Middle frontal gyrus (tissue), 1 donor: ENCODE data around the gene TEX2.
A peak's percentile ranks its signal among the peaks of the same experiment; 100 is the strongest.

Experiments used
- DNase-seq: peaks from one replicate; pipeline ENCODE4 v3.0.0-alpha.2; 2015; ENCODE audit warnings: low spot score; ENCODE audit errors: extremely low spot score

TEX2 gene

DNA sequence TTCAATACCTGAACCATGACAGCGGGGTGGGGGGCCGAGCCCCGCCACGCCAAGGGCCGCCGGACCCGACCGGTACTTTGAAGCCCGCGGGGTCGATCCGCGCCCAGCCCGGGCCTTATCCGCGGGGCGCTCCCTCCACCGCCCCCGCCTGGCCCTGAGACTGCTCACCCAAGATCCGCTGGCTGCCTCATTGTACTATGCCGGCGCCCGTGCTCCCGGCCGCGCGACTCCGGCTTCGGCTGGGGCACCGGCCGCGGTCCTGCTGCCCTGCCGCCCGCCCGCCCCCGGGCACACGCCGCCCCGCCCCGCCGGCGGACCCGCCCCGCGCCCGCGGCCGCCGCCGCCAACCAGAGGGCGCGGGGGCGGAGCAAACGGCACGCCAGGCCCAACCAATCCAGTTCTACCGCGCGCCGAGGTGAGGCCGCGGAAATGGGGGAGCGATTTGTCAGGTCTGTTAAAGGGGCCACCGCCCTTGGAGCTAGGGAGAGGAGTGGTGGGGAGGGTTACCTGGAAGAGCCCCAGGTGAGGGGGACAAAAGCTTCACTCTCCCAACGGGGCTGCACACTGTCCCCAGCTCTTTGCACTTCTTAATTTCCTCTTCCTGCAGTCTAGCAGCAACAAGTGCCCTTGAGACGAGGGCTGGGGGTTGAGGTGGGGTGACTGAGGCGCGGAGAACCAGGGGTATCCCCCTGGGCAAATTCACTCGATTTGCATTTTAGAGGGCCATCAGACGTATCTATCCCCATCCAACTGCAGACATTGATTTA is at the start of gene TEX2:
Gene TEX2 (minus strand): TSS at position 261 of the 767 bp plus-strand sequence. CDS start 49,043 bp downstream, outside the sequence.
- DNase-seq: peak; percentile 87

- no peak for DNase-seq
These were observed 46.6 kb upstream of the TEX2 start for GRCh38 chr17:64309710-64310109.

GRCh38 chr17:64309021-64309420 is 46.0 kb upstream of the TEX2 start:
- DNase-seq: no peak

DNA sequence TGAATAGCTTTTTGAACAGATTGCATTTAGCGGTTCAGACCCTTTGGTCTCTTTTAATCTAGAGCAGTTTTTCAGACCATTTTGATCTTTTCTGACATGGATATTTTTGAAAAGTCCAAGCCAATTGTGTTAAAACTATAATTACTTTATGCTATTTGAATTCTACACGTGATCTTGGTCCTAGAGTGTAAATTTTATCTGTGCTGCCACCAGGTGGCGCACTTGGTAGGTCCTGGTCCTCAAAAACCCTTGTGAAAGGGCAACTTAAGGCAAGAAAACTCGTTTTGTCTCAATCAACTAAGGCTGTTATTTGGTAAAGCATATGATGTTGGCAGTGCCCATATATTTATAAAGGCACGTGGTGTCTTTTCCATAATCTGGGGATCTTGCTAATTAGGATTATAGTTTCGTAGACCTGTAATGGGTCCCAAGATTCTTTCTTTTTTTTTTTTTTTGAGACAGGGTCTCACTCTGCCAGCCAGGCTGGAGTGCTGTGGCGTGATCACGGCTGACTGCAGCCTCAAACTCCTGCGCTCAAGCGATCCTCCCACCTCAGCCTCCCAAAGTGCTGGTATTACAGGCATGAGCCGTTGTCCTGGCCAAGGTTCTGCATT is 43.9 kb upstream of the TEX2 start:
- DNase-seq: peak; percentile 21

GRCh38 chr17:64304551-64304950 is 41.5 kb upstream of the TEX2 start:
- DNase-seq: no peak

DNA sequence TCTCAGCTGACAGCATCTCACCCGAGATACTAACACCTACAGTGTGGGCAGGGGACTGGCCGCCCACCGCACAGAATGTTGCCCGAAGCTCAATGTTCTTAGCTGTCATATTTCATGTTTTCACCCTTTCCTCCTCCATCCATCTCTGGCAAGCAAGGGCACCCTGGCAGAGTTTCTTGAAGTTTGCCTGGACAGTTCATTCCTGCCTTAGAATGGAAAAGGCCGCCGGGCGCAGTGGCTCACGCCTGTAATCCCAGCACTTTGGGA is 37.6 kb upstream of the TEX2 start:
- no peak for DNase-seq

DNA sequence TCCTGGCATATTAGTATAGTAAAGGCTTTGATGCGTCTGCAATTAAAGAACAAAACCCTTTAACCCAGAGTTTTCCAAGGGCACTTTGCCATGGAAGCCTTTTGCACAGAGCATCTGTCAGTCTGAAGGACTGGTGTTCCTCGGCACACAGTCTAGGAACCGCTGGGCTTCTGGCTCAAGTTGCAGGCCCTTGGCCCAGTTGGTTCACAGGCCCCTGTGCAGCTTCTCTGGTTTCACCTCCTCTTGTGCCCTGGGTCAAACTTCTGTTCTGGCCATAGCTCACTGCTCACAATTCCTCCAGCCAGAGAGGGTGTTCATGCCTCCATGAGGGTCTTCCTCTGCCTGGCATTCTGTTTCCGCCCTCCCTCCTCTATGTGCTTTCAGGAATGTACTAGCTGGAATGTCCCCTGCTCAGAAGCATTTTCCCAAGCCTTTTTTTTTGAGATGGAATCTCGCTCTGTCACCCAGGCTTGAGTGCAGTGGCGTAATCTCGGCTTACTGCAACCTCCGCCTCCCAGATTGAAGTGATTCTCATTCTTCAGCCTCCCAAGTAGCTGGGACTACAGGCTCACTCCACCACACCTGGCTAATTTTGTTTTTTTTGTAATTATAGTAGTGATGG is 34.5 kb upstream of the TEX2 start:
- no peak for DNase-seq

GRCh38 chr17:64296246-64296645 is 33.2 kb upstream of the TEX2 start:
- no peak for DNase-seq

- DNase-seq: no peak
These were observed 32.1 kb upstream of the TEX2 start for GRCh38 chr17:64295146-64295545.

DNA sequence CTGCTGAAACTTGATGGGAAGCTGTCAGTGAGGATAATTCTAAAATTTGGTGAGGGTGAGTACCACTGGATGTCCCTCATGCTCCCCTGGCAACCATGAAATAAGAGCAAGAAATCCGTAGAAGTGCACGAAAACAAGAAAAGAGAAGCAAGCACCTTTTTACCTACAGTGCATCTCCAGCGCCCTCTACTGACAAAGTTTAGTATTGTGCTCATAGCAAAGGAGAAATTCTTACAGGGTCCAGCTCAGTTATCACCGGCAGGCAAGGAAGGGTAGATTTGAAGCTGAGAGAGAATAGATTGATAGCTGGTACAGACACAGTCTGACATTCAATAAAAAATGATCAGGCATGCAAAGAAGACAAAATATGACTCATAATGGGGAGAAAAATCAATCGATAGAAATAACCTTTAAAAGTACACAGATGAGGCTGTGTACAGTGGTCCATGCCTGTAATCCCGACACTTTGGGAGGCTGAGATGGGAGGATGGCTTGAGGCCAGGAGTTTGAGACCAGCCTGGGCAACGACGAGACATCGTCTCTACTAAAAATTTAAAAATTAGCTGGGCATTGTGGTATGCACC is 28.3 kb upstream of the TEX2 start:
- no peak for DNase-seq

GRCh38 chr17:64289741-64290141 is 26.7 kb upstream of the TEX2 start:
- DNase-seq: no peak

DNA sequence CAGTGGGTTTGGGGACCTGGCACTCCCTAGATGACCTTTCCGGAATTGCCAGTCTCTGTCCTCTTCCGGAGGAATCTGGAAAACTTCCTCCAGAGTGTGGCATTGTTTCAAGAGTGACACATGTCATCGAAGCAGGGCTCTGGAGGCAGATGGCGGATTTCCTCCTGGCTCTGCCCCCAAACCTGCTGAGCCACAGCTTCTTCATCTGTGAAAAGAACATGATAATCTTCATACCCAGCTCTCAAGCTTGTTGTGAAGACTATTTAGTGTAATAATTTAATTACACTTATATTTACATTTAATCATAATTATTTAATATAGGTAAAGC is 19.7 kb upstream of the TEX2 start:
- no peak for DNase-seq

- peak; percentile 50 for DNase-seq
These were observed 19.1 kb upstream of the TEX2 start for GRCh38 chr17:64281962-64282752.

- DNase-seq: no peak
These were observed 15.6 kb upstream of the TEX2 start for GRCh38 chr17:64278614-64279013.

- DNase-seq: no peak
These were observed 14.9 kb upstream of the TEX2 start for GRCh38 chr17:64277831-64278562.

- DNase-seq: no peak
These were observed 14.0 kb upstream of the TEX2 start for GRCh38 chr17:64276961-64277505.

- no peak for DNase-seq
These were observed 12.0 kb upstream of the TEX2 start for GRCh38 chr17:64275016-64275415.

DNA sequence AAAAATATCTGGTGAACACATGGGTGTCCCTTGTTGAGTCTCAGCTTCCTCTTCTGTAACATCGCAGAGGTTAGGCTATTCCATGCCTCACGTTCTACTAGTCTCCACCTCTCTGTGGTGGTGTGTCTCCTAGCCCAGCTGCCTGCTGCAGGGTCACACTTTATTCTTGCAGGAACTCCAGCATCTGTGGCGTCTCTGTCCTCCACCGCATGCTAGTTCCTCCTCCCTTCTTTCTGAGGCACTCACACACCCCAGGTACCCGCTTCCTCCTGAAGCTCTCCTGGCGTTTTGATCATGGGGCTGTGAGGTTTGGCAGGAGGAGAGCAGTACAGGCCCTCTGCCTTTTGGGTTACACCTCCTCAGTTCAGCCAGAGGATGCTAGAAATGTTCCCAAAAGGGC is 9.9 kb upstream of the TEX2 start:
- no peak for DNase-seq

DNA sequence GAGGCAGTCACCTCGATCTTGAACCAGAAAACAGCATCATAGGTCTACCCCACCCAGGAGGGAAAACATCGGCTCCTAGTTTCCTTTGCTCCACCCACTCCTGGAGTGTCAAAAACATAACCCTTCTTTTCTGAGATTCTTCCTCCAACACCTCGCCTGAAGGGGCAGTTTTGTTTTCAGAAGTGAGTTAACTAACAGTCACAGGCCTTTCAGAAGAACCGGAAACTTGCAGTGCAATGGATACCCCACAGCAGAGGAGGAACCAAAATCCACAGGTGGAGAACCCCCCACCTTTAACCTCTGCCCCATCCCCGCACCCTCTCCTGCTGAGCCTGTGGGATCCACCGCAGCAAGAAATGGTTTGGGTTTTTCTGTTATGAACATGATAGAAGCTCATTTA is 7.8 kb upstream of the TEX2 start:
- DNase-seq: no peak

GRCh38 chr17:64269687-64270649 is 6.9 kb upstream of the TEX2 start:
- DNase-seq: no peak
